Cerebellar cortex (tissue), 1 donor: ENCODE measurements around the gene BCO1.

Experiments
- DNase-seq: peaks from one replicate; pipeline ENCODE4 v3.0.0-alpha.2; 2015; ENCODE audit warnings: low spot score

The BCO1 gene

GRCh38 chr16:81318711-81319110, 80.2 kb downstream of the BCO1 start:
- no peak for DNase-seq

- DNase-seq = no peak
These were observed 80.9 kb downstream of the BCO1 start for GRCh38 chr16:81319221-81319912.

GRCh38 chr16:81321039-81321438, 82.5 kb downstream of the BCO1 start:
- DNase-seq = no peak

GRCh38 chr16:81321536-81321935, 83.0 kb downstream of the BCO1 start:
- no peak for DNase-seq

GRCh38 chr16:81324808-81325207, 86.3 kb downstream of the BCO1 start:
- DNase-seq = no peak

GRCh38 chr16:81327011-81327410, 88.5 kb downstream of the BCO1 start:
- peak; percentile 19 for DNase-seq

GRCh38 chr16:81327447-81328196, 89.1 kb downstream of the BCO1 start:
- DNase-seq = no peak

GRCh38 chr16:81329947-81330346, 91.5 kb downstream of the BCO1 start:
- DNase-seq = no peak

GRCh38 chr16:81333356-81333755, 94.9 kb downstream of the BCO1 start:
- DNase-seq = no peak

- no peak for DNase-seq
These were observed 97.2 kb downstream of the BCO1 start for GRCh38 chr16:81335669-81336068.

- DNase-seq = no peak
These were observed 98.6 kb downstream of the BCO1 start for GRCh38 chr16:81337097-81337496.
